Activated CD4-positive, alpha-beta memory T cell treated with anti-CD3 and anti-CD28 coated beads for 36 hours (primary cell): Measurements from ENCODE around the gene TLE1. TPM values are rescaled to one million over a fixed set of nuclear protein-coding genes. Genes with fewer than 3 reads are reported as not detected.

Experiments
- CTCF ChIA-PET: fragments of 350-600 bp; sonication (Branson Sonifier 250); formaldehyde crosslinking; loops from one replicate; lab custom pipeline; 2021; ENCODE audit warnings: antibody characterized with exemption, inconsistent platforms; lab: Charles Lee
- POLR2A ChIA-PET: fragments of 350-600 bp; sonication (Branson Sonifier 250); formaldehyde crosslinking; loops from one replicate; lab custom pipeline; 2021; ENCODE audit warnings: antibody characterized with exemption; lab: Charles Lee
- DNase-seq: peaks from one replicate; pipeline ENCODE4 v3.0.0-alpha.2; 2020
- H3K27ac Mint-ChIP-seq: one replicate; pipeline ENCODE4 v1.8.0; 2021; ENCODE audit warnings: mixed read lengths
- H3K27me3 Mint-ChIP-seq: one replicate; pipeline ENCODE4 v1.8.0; 2021; ENCODE audit warnings: mixed read lengths
- H3K36me3 Mint-ChIP-seq: one replicate; pipeline ENCODE4 v1.8.0; 2021; ENCODE audit warnings: mixed read lengths
- H3K4me1 Mint-ChIP-seq: one replicate; pipeline ENCODE4 v1.8.0; 2021; ENCODE audit warnings: low read depth, mixed read lengths
- H3K4me3 Mint-ChIP-seq: one replicate; pipeline ENCODE4 v1.8.0; 2021; ENCODE audit warnings: mild to moderate bottlenecking, mixed read lengths
- H3K9me3 Mint-ChIP-seq: one replicate; pipeline ENCODE4 v1.8.0; 2021; ENCODE audit warnings: mixed read lengths
- intact Hi-C: fragments of 100-400 bp; cut with micrococcal nuclease; formaldehyde crosslinking; loops from one replicate; pipeline ENCODE4 v1.15.1; 2023
- total RNA-seq, 2 experiments: library from RNA; stranded (reverse); gene quantifications; one replicate each; pipeline ENCODE4 v1.2.3, GENCODE V29; 2021

Gene TLE1
- total RNA-seq, 2 experiments from 2014 or later = 0.17 to 0.22 TPM

DNA sequence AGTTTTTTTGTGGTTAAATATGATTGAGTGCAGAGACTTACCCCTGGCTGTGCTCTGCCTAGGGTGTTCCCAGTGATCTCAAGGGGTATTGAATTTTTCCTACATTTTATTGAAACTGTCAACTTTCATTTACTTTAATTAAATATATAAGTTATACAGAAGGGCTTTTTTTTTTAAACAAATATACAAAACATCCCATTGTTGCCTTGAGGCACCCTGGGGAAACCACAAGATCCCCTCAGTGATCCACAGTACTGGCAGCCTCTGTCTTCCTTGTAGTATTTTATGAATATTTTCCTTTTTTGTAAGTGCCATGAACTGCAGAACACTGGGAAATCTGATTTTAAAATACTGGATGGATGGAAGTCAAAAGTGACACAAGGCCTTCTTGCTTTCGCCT, 123.7 kb downstream of the TLE1 start:
- intact Hi-C loops = no loop called here
- no peak for DNase-seq
- H3K27me3 Mint-ChIP-seq = no peaks in the 10 kb centered on the region
- H3K4me3 Mint-ChIP-seq = no peak overlapping the region
- H3K27ac Mint-ChIP-seq = no peak overlapping the region
- ChIA-PET CTCF (no interaction called here), POLR2A (no interaction called here)
- no peaks in the 10 kb centered on the region for H3K4me1 Mint-ChIP-seq
- no peaks in the 10 kb centered on the region for H3K36me3 Mint-ChIP-seq
- no peaks in the 10 kb centered on the region for H3K9me3 Mint-ChIP-seq

DNA sequence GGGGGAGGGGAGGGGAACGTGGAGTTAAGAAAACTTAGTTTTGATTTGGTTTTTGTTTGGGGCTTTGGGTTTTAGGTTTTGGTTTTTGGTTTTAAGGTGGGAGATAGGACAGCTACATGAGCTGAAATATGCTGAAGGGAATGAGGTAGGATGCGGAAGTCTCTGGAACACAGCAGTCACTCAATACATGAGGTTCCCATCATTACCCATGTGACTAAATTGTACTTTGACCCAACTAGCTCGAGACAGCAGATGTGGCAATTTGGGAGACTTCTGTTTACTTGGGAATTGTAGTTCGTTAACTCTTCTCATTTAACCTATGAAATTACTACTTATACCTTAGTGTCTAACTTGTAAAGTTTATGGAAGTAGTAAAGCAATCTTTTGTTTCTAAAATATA, 124.2 kb downstream of the TLE1 start:
- POLR2A ChIA-PET = no interaction called here
- Mint-ChIP-seq H3K4me3 (no peak overlapping the region), H3K36me3 (no peaks in the 10 kb centered on the region), H3K4me1 (no peaks in the 10 kb centered on the region), H3K9me3 (no peaks in the 10 kb centered on the region), H3K27ac (no peak overlapping the region), H3K27me3 (no peaks in the 10 kb centered on the region)
- CTCF ChIA-PET = no interaction called here
- no peak for DNase-seq
- intact Hi-C loops = no loop called here

DNA sequence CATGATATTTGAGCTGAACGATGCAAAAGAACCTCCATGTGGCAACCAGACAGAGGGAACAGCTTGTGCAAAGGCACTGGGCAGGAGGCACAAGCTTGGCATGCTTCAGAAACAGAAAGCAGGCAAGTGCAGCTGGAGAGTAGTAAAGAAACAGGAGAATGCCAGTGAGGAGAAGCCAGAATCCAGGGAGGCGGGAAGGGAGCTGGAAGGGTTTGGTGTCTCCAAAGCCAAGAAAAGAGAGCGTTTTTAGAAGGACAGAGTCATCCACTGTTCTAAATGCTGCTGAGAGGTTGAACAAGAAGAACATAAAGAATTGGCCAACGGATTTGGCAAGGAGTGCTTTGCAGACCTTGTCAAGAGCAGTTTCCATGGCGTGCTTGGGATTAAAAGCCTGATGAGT, 124.7 kb downstream of the TLE1 start:
- intact Hi-C loops = no loop called here
- POLR2A ChIA-PET = no interaction called here
- Mint-ChIP-seq H3K36me3 (no peaks in the 10 kb centered on the region), H3K4me3 (no peak overlapping the region), H3K4me1 (no peaks in the 10 kb centered on the region), H3K27me3 (no peaks in the 10 kb centered on the region), H3K27ac (no peak overlapping the region), H3K9me3 (no peaks in the 10 kb centered on the region)
- CTCF ChIA-PET = no interaction called here
- no peak for DNase-seq

DNA sequence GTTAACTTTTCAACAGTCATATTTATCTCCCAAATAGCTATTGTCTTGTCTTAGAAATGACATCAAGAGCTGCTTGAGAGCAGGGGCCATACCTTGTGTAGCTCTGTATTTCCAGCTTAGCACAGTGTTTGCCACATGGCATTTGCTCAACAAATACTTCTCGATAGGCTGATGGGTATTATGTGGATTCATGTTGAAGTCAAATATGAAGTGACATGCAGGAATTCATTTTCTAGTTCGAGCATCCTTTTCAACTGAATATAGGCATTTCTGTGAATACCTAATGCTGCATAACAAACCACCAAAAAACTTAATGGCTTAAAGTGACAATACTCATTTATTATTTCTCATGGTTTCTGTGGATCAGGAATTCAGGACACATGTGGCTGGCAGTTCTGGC, 125.6 kb downstream of the TLE1 start:
- H3K9me3 Mint-ChIP-seq = no peaks in the 10 kb centered on the region
- intact Hi-C loops = no loop called here
- POLR2A ChIA-PET = no interaction called here
- H3K27me3 Mint-ChIP-seq = no peaks in the 10 kb centered on the region
- H3K4me3 Mint-ChIP-seq = no peak overlapping the region
- H3K36me3 Mint-ChIP-seq = no peaks in the 10 kb centered on the region
- no peak overlapping the region for H3K27ac Mint-ChIP-seq
- CTCF ChIA-PET = no interaction called here
- H3K4me1 Mint-ChIP-seq = no peaks in the 10 kb centered on the region
- DNase-seq = no peak

GRCh38 chr9:81563020-81563407, 126.3 kb downstream of the TLE1 start:
- H3K4me3 Mint-ChIP-seq = no peak overlapping the region
- H3K36me3 Mint-ChIP-seq = no peaks in the 10 kb centered on the region
- H3K27ac Mint-ChIP-seq = no peak overlapping the region
- H3K4me1 Mint-ChIP-seq = no peaks in the 10 kb centered on the region
- H3K9me3 Mint-ChIP-seq = no peaks in the 10 kb centered on the region
- ChIA-PET POLR2A (no interaction called here), CTCF (no interaction called here)
- H3K27me3 Mint-ChIP-seq = no peaks in the 10 kb centered on the region
- DNase-seq = no peak
- intact Hi-C loops = no loop called here

- H3K4me1 Mint-ChIP-seq = no peaks in the 10 kb centered on the region
- ChIA-PET CTCF (no interaction called here), POLR2A (no interaction called here)
- H3K36me3 Mint-ChIP-seq = no peaks in the 10 kb centered on the region
- no peaks in the 10 kb centered on the region for H3K9me3 Mint-ChIP-seq
- no peak overlapping the region for H3K4me3 Mint-ChIP-seq
- intact Hi-C loops = no loop called here
- DNase-seq = no peak
- H3K27ac Mint-ChIP-seq = no peak overlapping the region
- H3K27me3 Mint-ChIP-seq = no peaks in the 10 kb centered on the region
Measured at GRCh38 chr9:81562231-81563019, 126.9 kb downstream of the TLE1 start.

GRCh38 chr9:81560851-81561732, 128.3 kb downstream of the TLE1 start:
- Mint-ChIP-seq H3K9me3 (no peaks in the 10 kb centered on the region), H3K36me3 (no peaks in the 10 kb centered on the region), H3K4me3 (no peak overlapping the region), H3K27ac (no peak overlapping the region), H3K27me3 (no peaks in the 10 kb centered on the region), H3K4me1 (no peaks in the 10 kb centered on the region)
- ChIA-PET POLR2A (no interaction called here), CTCF (no interaction called here)
- no peak for DNase-seq
- intact Hi-C loops = no loop called here

DNA sequence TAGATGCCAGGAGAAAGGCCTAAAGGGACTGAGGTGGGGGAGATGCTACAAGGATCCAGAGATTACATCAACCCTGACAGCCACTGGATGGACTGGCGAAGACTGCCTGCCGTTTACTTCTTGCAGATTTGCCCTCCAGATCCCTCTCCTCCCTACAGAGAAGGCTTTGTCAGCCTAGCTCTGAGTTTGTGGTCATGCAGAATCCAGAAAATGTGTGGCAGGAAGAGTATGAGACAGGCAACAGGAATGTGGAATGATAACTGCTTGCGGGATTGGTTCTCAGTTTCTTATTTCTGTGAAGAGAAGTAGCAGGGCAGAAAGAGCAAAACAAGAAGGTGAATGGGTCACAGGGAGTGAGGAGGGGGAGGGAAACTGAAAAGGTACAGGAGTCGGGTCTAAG, 129.6 kb downstream of the TLE1 start:
- no peaks in the 10 kb centered on the region for H3K9me3 Mint-ChIP-seq
- H3K4me3 Mint-ChIP-seq = no peak overlapping the region
- DNase-seq = no peak
- CTCF ChIA-PET = no interaction called here
- no peak overlapping the region for H3K27ac Mint-ChIP-seq
- intact Hi-C loops = no loop called here
- no peaks in the 10 kb centered on the region for H3K27me3 Mint-ChIP-seq
- H3K36me3 Mint-ChIP-seq = no peaks in the 10 kb centered on the region
- no peaks in the 10 kb centered on the region for H3K4me1 Mint-ChIP-seq
- POLR2A ChIA-PET = no interaction called here

DNA sequence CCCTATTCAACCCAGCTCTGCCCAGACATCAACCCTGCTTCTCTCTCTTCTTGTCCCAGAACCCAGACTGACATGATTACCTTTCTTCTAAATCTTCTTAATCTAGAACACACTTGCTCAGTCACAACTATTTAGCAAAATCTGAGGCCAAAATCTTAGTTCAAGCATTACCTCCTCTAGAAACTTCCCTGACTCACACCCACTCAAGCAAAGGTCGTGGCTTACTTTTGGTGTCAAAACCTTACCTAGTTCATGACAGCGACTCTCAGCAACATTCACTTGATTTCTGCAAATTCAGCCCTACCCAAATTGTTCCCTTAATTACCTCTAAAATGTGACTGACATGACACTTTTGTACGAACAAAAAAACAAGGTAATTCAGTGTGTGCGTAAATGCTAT, 130.2 kb downstream of the TLE1 start:
- no peak for DNase-seq

GRCh38 chr9:81558091-81558830, 131.1 kb downstream of the TLE1 start:
- CTCF ChIA-PET = no interaction called here
- Mint-ChIP-seq H3K9me3 (no peaks in the 10 kb centered on the region), H3K36me3 (no peaks in the 10 kb centered on the region), H3K4me1 (no peaks in the 10 kb centered on the region), H3K27ac (no peak overlapping the region), H3K4me3 (no peak overlapping the region), H3K27me3 (no peaks in the 10 kb centered on the region)
- DNase-seq = no peak
- POLR2A ChIA-PET = no interaction called here
- intact Hi-C loops = no loop called here

More for the DNA sequence above, 130.2 kb downstream of the TLE1 start:
- Mint-ChIP-seq H3K36me3 (no peaks in the 10 kb centered on the region), H3K9me3 (no peaks in the 10 kb centered on the region), H3K27me3 (no peaks in the 10 kb centered on the region), H3K27ac (no peak overlapping the region), H3K4me1 (no peaks in the 10 kb centered on the region), H3K4me3 (no peak overlapping the region)
- ChIA-PET POLR2A (no interaction called here), CTCF (no interaction called here)
- intact Hi-C loops = no loop called here

- no peaks in the 10 kb centered on the region for H3K27me3 Mint-ChIP-seq
- intact Hi-C loops = no loop called here
- POLR2A ChIA-PET = no interaction called here
Measured at GRCh38 chr9:81557452-81558090, 131.8 kb downstream of the TLE1 start.

DNA sequence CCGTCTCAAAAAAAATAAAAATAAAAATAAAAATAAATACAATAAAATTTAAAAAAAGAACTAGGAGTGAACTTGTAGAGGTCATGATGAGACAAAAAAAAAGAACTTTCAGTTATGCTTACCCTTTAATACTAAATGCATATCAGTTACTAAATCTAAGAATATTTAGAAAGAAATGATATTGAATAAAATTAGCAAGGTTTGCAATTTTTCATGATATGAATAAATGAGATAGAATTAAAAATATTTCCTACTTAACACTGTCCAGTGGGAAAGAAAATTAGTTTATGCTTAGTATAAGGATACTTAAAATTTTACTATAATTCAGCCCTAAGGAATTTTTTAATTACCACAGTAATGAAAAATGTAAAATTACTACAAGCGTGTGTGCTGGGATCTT, 132.4 kb downstream of the TLE1 start:
- Mint-ChIP-seq H3K4me3 (no peak overlapping the region), H3K27ac (no peak overlapping the region), H3K9me3 (no peaks in the 10 kb centered on the region), H3K36me3 (no peaks in the 10 kb centered on the region), H3K4me1 (no peaks in the 10 kb centered on the region), H3K27me3 (no peaks in the 10 kb centered on the region)
- CTCF ChIA-PET = no interaction called here
- intact Hi-C loops = no loop called here
- POLR2A ChIA-PET = no interaction called here
- DNase-seq = no peak

More at GRCh38 chr9:81557452-81558090, 131.8 kb downstream of the TLE1 start:
- CTCF ChIA-PET = no interaction called here
- Mint-ChIP-seq H3K4me1 (no peaks in the 10 kb centered on the region), H3K4me3 (no peak overlapping the region), H3K27ac (no peak overlapping the region), H3K36me3 (no peaks in the 10 kb centered on the region), H3K9me3 (no peaks in the 10 kb centered on the region)
- no peak for DNase-seq
